ENCODE data around the gene SEMA3B.
"Not testable (repeated sequence)": the region's sequence is repeated elsewhere in the genome, so short reads cannot be mapped to it uniquely, and the experiment has no call there.

Gene SEMA3B

DNA sequence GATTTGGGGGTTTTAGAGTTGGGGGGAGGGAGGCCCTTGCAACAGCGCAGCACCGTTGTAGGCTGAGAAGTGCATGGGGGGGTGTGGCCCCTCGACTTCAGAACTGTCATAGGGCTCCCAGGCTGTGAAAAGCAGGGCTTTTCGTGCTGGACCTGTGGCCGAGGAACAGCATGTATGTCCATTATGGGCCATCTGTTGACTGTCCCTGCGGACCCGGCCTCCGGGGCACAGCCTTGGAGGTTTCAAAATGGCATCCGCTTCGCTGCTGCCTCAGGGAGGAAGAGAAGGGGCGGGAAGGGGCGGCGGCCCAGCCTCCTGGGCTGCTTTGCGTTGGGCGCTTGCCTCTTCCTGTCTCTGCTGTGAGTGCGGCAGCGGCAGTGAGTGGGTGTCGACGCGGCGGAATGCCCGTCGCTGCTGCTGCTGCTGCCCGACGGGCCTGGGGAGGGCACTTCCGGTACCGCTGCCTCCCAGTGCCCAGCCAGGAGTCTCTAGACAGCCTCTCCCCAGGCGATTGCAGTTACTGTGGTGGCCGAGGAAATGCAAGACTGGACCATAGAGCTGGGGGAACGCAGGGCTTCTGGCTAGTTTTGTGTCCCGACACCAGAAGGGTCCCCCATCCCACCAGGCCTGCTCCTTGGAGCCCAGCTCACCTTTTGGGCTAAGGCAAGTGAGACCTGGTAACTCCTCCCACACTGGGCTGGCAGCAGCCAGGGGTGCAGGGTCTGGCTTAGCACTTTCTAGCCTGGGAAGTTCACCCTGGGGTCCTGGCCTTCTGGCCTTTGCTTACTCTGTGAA lies 31.0 kb upstream of the SEMA3B start:
- peak overlapping the region; percentile 83 for H3K4me3 ChIP-seq (ENCODE audit: low read depth, low read length)

DNA sequence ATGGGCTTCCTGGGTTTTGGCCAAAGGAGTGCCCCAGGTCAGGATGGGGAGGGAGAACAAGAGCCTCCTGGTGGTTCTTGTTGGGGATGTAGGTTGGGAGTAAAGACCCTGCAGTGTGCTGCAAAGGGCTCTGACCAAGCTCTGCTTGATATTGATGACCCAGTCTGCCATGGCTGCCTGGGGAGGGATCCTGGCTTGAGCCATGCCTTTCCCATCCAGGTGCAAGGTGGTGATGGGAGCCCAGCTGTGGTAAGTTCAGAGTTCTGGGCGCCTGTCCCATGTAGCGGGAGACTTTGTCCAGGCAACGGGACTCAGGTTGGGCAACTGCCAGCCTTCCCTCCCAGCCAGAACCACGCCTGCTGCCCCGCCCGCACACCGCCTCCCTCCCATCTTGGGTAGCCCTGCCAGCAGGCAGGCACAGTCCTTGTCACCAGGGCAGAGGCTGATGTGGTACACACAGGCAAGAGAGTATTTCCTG lies 30.4 kb upstream of the SEMA3B start:
- H3K4me3 ChIP-seq (ENCODE audit: low read depth, low read length): peak overlapping the region; percentile 14

DNA sequence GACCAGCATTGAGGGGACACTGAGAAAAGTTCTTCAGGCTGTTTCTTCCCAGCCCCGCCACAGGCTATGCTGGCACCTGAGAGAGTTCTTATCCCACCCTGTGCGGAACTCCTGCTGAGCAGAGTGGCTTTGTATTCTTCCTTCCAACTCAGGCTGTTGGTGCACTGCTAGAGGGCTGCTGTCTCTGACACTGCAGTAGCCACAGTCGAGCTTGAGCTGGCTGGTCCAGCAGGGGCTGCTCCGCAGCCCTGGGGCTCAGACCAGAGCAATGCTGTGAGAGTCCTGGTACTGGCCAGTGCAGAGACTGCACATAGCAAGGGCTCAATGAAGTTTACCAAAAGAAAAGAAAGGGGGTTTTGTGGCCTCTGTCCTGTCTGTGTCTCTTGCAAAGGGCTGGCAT lies 29.3 kb upstream of the SEMA3B start:
- H3K4me3 ChIP-seq (ENCODE audit: low read depth, low read length): no peak overlapping the region

DNA sequence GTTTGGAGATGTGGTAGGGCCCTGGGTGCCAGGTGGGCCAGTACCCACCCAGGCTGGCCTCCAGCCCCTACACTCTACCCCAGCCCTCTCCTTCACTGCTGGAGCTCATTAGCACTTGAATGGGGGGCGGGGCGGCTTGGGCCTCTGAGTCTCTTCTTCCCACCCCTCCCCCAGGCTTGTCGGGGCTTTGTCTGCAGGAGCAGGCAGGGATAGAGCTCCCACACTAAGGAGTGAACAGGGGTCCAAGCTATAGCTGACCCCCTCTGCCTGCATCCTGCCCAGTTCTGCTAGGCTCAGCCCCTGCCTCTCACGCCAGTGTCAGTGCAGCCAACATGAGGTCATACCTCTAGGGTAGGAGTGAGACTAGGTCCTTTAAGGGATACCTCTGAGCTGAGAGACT lies 27.8 kb upstream of the SEMA3B start:
- H3K4me3 ChIP-seq (ENCODE audit: low read depth, low read length): no peak overlapping the region

DNA sequence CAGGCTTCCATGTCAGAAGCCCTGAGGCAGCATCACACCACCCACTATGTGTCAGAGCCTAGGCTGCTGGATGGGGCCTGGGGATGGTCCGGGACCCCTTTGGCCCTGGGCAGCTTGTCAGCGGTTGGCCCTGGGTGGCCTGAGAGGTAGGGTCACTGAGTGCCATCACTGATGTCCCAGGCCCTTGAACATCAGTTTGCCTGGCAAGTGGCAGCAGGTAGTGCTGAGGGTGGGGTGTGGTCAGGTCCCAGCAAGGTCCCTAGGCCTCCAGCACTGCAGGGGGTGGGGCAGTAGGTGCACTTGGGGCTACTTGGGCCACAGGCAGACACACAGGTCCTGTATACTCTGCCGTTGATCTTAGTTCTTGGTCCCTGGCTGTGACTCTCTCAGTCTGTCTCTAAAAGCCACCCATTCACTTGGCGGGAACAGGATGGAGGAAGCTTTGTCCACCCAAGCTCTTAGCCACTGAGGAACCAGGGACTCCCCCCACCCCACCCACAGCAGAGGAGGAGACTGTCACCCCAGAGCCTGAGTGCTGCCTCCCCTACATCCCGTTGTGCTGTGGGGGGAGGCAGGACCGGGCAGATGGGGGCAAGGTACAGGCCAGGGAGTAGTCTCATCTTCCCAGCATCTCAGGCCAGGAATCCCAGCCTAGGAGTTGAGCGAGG lies 27.1 kb upstream of the SEMA3B start:
- no peak overlapping the region for H3K4me3 ChIP-seq (ENCODE audit: low read depth, low read length)

DNA sequence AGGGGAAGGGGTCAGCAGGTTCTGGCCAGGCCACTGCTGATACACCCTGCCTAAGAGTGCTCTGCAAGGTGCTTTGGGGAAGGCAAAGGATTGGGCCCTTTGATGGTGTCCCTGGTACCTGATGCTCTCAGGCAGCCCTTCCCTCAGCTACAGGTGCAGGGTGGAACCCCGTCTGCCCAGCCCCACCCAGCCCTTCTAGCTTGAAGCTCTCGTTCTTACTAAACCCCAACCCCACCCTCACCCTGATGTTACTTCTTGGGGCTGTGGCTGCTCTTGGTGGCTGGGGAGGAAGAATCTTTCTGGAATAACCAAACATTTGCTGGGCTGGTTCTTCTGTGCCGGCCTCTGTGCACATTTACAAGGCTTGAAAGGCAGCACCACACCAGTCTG lies 26.6 kb upstream of the SEMA3B start:
- H3K4me3 ChIP-seq (ENCODE audit: low read depth, low read length): no peak overlapping the region

DNA sequence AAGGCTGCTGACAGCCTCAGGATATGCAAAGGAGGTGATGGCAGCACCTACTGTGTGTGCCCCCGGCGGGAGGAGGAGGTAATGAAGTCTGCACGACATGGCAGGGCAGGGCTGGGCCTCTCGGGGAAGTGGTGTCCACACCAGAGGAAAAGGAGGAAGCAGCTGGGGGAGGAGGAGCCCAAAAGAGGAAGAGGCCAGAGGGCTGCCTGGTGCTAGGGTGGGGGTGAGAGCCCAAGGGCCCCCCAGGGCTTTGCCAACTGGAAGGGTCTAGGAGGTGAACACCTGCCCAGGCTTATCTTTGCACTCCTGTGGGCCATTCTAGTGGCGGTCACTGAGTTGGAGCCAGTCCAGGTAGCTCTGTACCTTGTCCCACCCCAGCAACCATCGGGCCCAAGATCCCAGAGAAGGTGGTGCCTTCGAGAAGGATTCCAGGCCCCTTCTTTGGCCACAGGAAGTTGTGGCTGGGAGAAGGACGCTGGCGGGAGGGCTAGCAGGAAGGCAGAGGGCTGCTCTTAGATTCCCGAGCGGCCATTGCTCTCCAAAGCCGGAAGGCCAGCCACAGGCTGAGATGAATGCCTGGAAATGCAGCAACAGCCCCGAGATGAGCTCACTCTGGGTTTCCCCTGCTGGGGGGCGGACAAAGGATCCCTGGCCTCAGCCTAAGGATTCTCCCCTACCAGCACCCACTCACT lies 25.9 kb upstream of the SEMA3B start:
- H3K4me3 ChIP-seq (ENCODE audit: low read depth, low read length): no peak overlapping the region

DNA sequence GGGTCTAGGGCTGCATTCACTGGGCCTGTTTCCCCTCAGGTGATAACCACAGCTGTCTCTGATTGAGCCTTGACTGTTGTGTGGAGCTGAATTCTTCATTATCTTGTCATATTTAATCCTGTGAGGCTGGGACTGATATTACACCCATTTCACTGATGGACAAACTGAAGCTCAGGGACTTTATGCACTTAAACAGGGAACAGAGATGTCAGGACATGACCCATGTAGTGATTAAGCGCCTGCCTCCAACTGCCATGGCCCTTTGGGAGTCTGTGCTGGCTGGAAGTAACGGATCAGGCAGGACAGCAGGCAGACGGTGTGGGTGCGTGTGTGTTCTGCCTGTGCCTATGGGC lies 25.4 kb upstream of the SEMA3B start:
- no peak overlapping the region for H3K4me3 ChIP-seq (ENCODE audit: low read depth, low read length)

DNA sequence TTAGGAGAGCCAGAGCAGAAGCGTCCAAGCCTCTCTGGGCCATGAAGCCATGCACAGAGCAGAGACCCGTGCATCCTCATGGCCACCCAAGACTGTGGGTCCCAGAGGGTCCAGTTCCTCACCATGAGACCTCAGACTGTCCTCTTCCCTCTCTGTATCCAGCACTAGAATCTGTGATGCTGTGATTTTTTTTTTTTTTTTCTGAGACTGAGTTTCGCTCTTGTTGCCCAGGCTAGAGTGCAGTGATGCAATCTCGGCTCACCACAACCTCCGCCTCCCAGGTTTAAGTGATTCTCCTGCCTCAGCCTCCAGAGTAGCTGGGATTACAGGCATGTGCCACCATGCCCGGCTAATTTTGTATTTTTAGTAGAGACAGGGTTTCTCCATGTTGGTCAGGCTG lies 24.1 kb upstream of the SEMA3B start:
- H3K4me3 ChIP-seq (ENCODE audit: low read depth, low read length): not testable (repeated sequence)

DNA sequence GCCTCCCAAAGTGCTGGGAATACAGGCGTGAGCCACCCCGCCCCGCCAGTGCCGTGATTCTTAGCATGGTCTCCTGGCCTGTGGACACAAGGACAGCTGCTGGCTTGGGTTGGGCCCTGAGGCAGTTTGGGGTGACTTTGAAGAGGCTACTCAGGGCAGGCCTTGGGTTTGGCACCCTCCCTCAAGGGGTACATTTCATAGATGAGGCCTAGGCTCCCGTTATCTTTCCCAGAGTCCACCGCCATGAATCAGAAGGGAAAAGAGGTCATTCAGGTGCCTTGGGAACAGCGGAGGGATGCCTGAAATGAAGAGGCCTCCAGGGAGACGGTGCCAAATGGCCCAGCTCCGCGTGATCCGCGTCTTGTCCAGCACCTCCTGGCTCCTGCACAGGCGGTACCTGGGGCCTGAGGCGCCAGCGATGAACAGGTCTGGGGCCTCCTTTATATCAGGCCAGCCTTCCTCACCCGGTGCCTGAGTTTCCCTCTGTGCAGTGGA lies 23.6 kb upstream of the SEMA3B start:
- H3K4me3 ChIP-seq (ENCODE audit: low read depth, low read length): no peak overlapping the region

DNA sequence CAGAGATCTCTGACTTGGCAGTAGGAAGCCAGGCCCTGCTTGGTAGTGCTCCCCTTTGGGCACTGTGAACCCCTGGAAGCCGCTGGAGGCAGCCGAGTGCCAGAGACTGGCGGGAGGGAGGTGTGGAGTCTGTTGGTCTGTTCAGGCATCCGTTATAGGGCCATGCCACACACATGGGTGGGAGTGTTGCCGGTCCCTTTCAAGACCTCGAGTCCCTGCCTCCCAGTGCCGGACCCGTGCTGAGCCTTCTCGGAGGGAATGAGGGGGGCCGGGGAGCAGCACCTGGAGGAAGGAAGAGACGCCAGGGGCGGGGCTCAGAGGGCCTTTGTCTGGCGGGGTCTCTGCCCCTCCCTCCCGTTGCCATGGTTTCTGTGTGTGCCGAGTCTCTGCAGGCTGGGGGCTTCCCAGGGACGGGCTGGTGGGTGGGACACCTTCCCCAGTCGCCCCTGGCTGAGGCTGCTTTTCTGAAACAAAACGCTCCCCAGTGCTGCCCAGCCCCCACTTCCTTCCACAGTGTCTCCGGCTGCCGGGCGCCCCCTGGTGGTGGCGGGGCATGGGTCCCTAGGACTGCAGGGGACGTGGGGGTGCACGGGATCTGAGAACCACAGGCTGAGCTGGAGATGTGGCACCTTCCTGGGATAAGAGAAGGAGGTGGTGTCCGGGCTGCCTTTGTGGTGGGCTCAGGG lies 23.0 kb upstream of the SEMA3B start:
- H3K4me3 ChIP-seq (ENCODE audit: low read depth, low read length): no peak overlapping the region

DNA sequence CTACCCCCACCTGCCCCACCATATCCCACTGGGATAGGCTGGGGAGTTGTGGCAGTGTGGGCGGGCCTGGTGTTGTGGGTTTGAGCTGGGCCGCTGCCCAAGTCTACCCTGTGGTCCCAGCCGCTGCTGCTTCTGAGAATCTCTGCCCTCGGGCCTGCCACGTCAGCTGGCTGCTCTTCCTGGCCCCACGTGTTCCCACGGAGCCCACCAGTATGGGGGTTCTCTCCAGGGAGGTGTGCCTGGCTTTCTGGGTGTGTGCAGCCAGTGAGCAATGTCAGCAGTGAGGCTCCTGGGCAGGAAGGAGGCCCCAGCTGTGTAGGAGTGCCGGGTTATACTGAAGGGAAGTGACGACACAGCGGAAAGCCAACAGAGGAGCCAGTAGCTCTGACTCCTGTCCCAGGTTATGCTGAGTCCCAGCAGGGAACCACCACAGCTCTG lies 22.4 kb upstream of the SEMA3B start:
- H3K4me3 ChIP-seq (ENCODE audit: low read depth, low read length): no peak overlapping the region

DNA sequence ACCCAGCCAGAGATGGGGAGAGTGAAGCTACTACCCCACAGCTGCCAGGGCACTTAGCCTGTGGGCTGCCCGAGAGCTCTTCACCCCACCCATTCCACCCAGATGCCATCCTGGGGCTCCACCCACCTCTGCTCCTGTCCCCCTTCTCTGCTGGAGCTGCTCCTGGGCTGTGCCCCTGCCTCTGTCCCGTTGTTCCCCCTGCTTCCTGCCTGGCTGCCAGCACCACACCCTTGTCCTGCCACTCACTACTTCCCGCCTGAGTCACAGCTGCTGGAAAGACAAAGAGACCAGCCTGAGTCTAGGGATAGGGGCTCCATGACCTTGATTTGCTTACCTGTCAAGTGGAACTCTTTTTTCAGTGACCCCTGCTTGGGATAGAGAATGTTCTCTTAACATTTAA lies 20.6 kb upstream of the SEMA3B start:
- H3K4me3 ChIP-seq (ENCODE audit: low read depth, low read length): no peak overlapping the region

DNA sequence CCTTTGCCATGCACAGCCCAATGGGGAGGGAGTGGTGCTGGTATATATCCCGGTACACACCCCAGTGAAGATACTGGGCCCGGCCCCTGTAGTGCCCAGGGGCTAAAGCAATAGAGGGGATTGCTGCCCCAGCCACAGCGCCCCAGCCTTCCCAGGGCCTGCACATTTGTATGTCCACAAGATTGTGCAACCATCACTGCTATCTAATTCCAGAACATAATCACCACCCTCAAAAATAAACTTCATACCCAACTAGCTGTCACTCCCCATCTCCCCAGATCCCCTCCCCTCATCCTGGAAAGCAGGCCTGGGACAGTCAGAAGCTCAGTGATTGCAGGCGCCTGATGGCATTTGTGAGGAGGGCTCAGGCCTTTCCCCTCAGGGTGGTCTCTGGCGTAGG lies 19.5 kb upstream of the SEMA3B start:
- H3K4me3 ChIP-seq (ENCODE audit: low read depth, low read length): no peak overlapping the region

DNA sequence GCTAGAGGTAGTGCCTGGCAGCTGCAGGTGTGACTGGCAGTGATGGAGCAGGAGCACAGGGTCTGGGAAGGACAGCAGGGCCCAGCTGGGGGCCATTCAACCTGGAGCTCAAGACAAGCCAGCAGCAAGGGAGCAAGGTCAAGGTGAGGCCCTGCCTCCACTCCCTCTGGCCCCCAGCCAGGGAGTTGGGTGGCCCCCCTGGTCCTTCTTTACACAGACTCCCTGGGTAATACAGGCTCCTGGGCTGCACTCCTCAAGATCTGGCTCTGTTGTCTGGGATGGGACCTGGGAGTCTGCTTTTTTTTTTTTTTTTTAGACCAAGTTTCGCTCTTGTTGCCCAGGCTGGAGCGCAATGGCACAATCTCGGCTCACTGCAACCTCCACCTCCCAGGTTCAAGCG lies 18.4 kb upstream of the SEMA3B start:
- no peak overlapping the region for H3K4me3 ChIP-seq (ENCODE audit: low read depth, low read length)

DNA sequence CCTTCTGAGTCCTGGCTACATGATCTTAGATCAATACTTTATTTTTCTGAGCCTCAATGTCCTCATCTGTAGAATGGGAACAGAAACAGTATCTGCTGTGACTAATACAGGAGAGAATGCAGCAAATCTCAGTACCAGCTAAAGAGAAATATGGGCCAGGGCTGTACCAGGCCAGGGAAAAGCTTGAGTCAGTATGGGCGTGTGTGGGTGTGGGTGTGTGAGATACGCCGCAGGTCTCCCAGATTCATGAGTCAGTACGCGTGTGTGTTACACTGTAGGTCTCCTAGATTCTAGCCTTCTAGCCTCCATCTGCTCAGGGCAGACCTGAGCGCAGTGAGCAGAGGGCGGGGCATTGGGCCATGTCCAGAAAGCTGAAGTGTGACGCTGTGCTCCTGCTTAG lies 17.7 kb upstream of the SEMA3B start:
- no peak overlapping the region for H3K4me3 ChIP-seq (ENCODE audit: low read depth, low read length)

DNA sequence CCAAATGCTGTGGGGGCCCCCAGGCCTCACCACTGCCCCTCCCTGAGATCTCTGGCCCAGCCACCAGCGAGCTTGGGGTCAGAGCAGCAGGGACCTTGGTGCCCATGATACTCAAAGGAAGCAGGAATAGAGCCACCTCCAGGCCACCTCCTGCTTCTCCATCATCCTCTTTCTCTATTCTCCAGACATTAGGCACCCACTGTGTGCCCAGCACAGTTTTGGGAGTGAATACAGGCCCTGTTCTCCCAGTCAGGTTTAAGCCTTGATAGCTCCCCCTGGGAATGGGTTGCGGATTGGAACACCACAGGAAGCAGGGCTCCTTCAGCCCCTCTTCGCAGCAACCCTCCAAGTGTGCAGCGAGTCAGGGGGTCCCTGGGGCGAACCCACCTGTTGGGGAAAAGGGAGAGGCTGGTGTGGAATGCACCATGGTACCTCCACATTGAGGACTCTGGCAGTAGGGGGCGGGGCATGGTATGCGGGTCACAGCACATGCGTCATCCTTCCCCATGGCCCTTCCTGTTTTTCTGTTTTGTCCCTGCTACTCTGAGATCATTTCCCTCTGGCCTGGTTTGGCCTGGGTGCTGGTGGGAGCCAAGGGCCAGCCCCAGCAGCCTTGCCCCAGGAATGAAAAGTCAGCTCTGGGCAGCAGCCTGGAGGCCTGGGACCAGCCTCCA lies 14.2 kb upstream of the SEMA3B start:
- H3K4me3 ChIP-seq (ENCODE audit: low read depth, low read length): no peak overlapping the region

DNA sequence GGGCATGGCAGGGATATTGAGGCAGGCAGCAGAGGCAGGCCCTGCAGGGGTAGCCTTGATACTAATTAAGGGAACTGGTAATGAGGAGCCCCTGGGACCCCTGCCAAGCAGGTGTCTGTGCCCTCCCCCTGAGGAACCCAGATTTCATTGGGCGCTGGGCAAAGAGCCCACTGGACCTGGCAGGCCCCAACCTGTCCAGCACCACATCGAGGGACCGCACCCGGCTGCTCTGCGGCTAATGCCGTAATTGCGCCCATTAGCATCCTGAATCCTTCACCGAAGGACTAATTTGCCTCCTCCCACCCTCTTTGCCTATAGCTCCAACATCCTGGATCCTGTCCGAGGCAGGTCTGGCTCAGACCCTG lies 13.7 kb upstream of the SEMA3B start:
- no peak overlapping the region for H3K4me3 ChIP-seq (ENCODE audit: low read depth, low read length)

DNA sequence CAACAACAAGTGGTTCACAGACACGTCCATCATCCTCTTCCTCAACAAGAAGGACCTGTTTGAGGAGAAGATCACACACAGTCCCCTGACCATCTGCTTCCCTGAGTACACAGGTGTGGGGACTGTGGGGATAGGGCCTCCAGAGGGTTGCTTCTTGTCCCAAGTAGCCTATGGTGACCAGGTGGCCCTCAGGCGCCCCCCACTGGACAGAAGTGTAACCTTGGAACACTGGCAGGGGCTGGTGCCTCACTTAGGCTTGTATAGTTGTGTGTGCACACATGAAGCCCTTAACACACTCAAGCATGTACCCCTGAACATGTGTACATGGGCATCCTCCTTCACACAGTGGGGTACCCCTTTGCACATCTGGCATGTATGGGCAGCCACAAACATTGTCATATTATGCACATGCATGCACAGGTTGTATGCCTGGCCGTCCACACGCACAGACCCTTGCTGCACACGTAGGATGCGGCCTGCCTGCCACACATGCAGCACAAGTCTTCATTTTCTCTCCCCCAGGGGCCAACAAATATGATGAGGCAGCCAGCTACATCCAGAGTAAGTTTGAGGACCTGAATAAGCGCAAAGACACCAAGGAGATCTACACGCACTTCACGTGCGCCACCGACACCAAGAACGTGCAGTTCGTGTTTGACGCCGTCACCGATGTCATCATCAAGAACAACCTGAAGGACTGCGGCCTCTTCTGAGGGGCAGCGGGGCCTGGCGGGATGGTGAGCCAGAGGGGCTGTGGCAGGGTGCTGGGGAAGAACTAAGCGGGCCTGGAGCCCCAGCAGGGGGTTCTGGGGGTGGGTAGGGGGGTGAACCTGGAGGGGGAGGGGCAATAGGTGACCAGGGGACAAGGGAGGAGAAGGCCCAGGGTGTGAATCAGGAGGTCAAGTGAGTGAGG lies 11.7 kb upstream of the SEMA3B start:
- no peak overlapping the region for H3K4me3 ChIP-seq (ENCODE audit: low read depth, low read length)
